GM12878 (cell line): Measurements from ENCODE around the gene SPATA31C1. TPM values are rescaled to one million over a fixed set of nuclear protein-coding genes. Genes with fewer than 3 reads are reported as not detected.

ENCODE experiments used
- ATAC-seq: fragments of 200-7000 bp; cut with Tn5 transposase; 3 replicates; pipeline ENCODE4 v1.9.1; 2020; ENCODE audit warnings: mild to moderate bottlenecking, moderate library complexity
- BruUV-seq: library from RNA; stranded (reverse); fragments of 400-500 nt; replicated peaks from 2 replicates; lab custom pipeline; 2021; lab: Mats Ljungman, UMichigan
- CTCF ChIA-PET: fragments of 300-600 bp; sonication (Branson Sonifier 250); formaldehyde crosslinking; extraction: SDS; loops from one replicate; lab custom pipeline; 2021; ENCODE audit warnings: inconsistent platforms; lab: Yijun Ruan, JAX
- POLR2A ChIA-PET: fragments of 350-600 bp; formaldehyde crosslinking; extraction: SDS; loops from one replicate; lab custom pipeline; 2021; ENCODE audit warnings: inconsistent platforms; lab: Charles Lee
- RAD21 ChIA-PET: fragments of 300-600 bp; sonication (Branson Sonifier 250); formaldehyde crosslinking; loops from one replicate; lab custom pipeline; 2023; ENCODE audit warnings: antibody characterized with exemption; ENCODE audit not compliant: unreplicated experiment; lab: Charles Lee
- SMC1A ChIA-PET: fragments of 300-600 bp; sonication (Branson Sonifier 250); formaldehyde crosslinking; loops from one replicate; lab custom pipeline; 2023; ENCODE audit not compliant: unreplicated experiment, uncharacterized antibody; lab: Charles Lee
- DNase-seq: peaks from one replicate; pipeline ENCODE4 v3.0.0-alpha.2; 2011; ENCODE audit warnings: low read depth, low spot score
- FAIRE-seq: peaks from 3 replicates; lab custom pipeline; 2011; peaks lifted over from hg19 to GRCh38; lab: Jason Lieb, UNC
- H2AFZ ChIP-seq: 2 replicates; pipeline ENCODE4 v1.6.0; 2011; ENCODE audit warnings: low read depth, low read length, control low read depth; ENCODE audit not compliant: control insufficient read depth
- H3K27ac ChIP-seq: 2 replicates; pipeline ENCODE4 v1.5.1; 2011; ENCODE audit warnings: control low read depth; ENCODE audit not compliant: control insufficient read depth, insufficient read depth
- H3K27me3 ChIP-seq, 2 experiments: replicated peaks in 1 of 2; 2 replicates each; pipeline versions ENCODE4 v1.6.0 to v1.6.1; 2011; ENCODE audit warnings: low read length in 1 of 2; ENCODE audit not compliant: control insufficient read depth in 2 of 2, insufficient read depth in 2 of 2
- H3K36me3 ChIP-seq, 2 experiments: 2 replicates each; pipeline ENCODE4 v1.5.1; 2011; ENCODE audit warnings: low read length in 1 of 2; ENCODE audit not compliant: control insufficient read depth in 2 of 2, insufficient read depth in 2 of 2
- H3K4me1 ChIP-seq: 2 replicates; pipeline ENCODE4 v1.6.1; 2011; ENCODE audit warnings: mild to moderate bottlenecking, low read length, moderate library complexity, mixed read lengths; ENCODE audit not compliant: control insufficient read depth, insufficient read depth
- H3K4me2 ChIP-seq: 2 replicates; pipeline ENCODE4 v1.6.0; 2011; ENCODE audit warnings: control low read depth; ENCODE audit not compliant: control insufficient read depth, insufficient read depth
- H3K4me3 ChIP-seq: fragments of 200-600 bp; sonication (generic); 2 replicates; pipeline ENCODE4 v1.5.1; 2016
- H3K79me2 ChIP-seq: 2 replicates; pipeline ENCODE4 v1.6.0; 2011; ENCODE audit warnings: low read length; ENCODE audit not compliant: control insufficient read depth, insufficient read depth
- H3K9ac ChIP-seq: 2 replicates; pipeline ENCODE4 v1.8.0; 2011; ENCODE audit warnings: low read length, control low read depth, mixed read lengths; ENCODE audit not compliant: control insufficient read depth, insufficient read depth
- H3K9me3 ChIP-seq: replicated peaks from 3 replicates; pipeline ENCODE4 v1.5.1; 2011; ENCODE audit warnings: mild to moderate bottlenecking, low read length; ENCODE audit not compliant: control insufficient read depth, insufficient read depth
- H4K20me1 ChIP-seq: 2 replicates; pipeline ENCODE4 v1.6.0; 2011; ENCODE audit not compliant: control insufficient read depth, insufficient read depth
- FOS ChIP-seq: IDR thresholded peaks from 3 replicates; pipeline ENCODE4 v1.6.1; 2011; ENCODE audit warnings: borderline replicate concordance; ENCODE audit not compliant: insufficient read length; ENCODE audit errors: extremely low read depth
- HDAC6 ChIP-seq: fragments of 200-600 bp; sonication (generic); IDR thresholded peaks from one replicate; pipeline ENCODE4 v1.8.0; 2017; ENCODE audit warnings: antibody characterized with exemption; ENCODE audit not compliant: unreplicated experiment
- IKZF2 ChIP-seq, 2 experiments: fragments of 450-650 bp; IDR thresholded peaks; 2 replicates each; pipeline ENCODE4 v1.6.1; 2017; ENCODE audit warnings: mild to moderate bottlenecking in 2 of 2, moderate library complexity in 2 of 2
- MEF2A ChIP-seq: IDR thresholded peaks from 2 replicates; pipeline ENCODE4 v1.6.1; 2011; ENCODE audit warnings: low read depth, mild to moderate bottlenecking, low read length, moderate library complexity; ENCODE audit not compliant: insufficient read depth
- PRDM15 ChIP-seq: fragments of 450-650 bp; formaldehyde crosslinking; IDR thresholded peaks from 2 replicates; pipeline ENCODE4 v1.4.0; 2020; ENCODE audit warnings: mild to moderate bottlenecking, moderate library complexity
- ZZZ3 ChIP-seq: IDR thresholded peaks from 2 replicates; pipeline ENCODE4 v1.6.1; 2011; ENCODE audit warnings: low read depth; ENCODE audit not compliant: control insufficient read depth, insufficient read length
- WGBS: methylation state at CpG from one replicate; pipeline ENCODE4 v1.1.6; 2016; ENCODE audit warnings: low lambda C conversion rate; ENCODE audit not compliant: insufficient replicate concordance, insufficient coverage; ENCODE audit errors: missing lambda C conversion rate; 5-methylcytosine and 5-hydroxymethylcytosine counted together
- in situ Hi-C: fragments of 300-500 bp; cut with MboI; formaldehyde crosslinking; loops from 9 replicates; pipeline ENCODE4 v1.14.3; 2018; ENCODE audit warnings: mixed read lengths
- intact Hi-C: fragments of 100-400 bp; cut with micrococcal nuclease; formaldehyde crosslinking; loops from one replicate; pipeline ENCODE4 v1.14.2; 2022; ENCODE audit not compliant: unreplicated experiment
- polyA plus RNA-seq, 11 experiments: library from polyadenylated mRNA; depleted of rRNA in 4 of 11; unstranded in 6 of 11; stranded (reverse) in 5 of 11; fragments of >200 nt; fragmentation: Nextera tagmentation in 4 of 11; fragmentation: Illumina TruSeq in 1 of 11; extraction: Ambion mirVana in 4 of 11; extraction: Trizol in 1 of 11; gene quantifications; 1 replicate in 1 of 11; 2 replicates in 10 of 11; pipeline versions ENCODE4 v1.2.1 to v1.2.3, GENCODE V29; 2011 to 2016; ENCODE audit warnings: inconsistent platforms in 2 of 11, missing spikeins in 2 of 11, low read depth in 1 of 11
- total RNA-seq, 4 experiments: library from RNA; depleted of rRNA in 3 of 4; stranded (reverse); fragments of >200 nt in 3 of 4; fragmentation: Illumina TruSeq in 1 of 4; extraction: Trizol in 1 of 4; gene quantifications; 2 replicates each; pipeline versions ENCODE4 v1.2.1 to v1.2.3, GENCODE V29; 2013 to 2021

SPATA31C1 gene
- total and polyA plus RNA-seq, 10 of the 15 experiments (the other 5 are each of a cell fraction or from before 2014, with no cell fraction given) = not detected

DNA sequence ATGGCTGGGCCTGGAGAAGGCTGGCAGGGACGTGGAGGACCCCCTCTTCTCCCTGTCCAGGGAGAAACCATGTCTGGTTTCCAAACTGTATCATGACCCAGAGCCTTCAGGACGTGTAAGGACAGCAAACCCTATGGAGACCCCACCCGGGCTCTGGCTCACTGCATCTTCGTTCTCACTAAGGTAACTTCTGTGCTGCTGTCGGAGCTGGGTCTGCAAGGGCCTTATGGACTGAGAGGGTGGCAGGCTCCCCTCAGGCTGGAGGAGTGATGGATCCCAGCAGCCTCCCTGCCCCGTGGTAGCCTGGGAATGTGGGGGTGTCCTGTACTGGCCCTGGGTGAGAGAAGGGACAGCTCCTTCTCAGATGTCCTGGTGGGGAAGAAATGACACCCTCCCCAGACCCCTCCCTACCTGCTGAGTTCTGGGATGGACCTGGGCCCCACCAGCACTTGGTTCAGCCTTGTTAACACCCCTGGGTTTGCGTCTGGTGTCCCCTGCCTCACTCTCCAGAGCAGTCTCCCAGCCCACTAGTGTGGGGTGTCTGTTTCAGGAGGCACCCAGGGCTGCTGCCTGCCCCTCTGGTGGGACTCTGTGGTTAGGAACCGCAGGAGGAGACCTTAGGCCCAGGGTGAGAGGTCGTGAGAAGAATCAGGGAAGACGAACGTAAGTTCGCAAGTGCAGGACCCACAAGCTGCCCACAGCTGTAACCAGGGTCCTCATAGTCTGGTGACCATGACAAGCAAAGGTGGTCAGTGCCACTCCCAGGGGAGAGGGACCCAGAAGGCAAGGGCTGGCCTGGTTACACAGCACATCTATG, 28.5 kb upstream of the SPATA31C1 start:
- Histone ChIP-seq H3K27me3 (no peaks in the 10 kb centered on the region), H2AFZ (no peak overlapping the region), H3K36me3 (no peaks in the 10 kb centered on the region), H3K27ac (no peak overlapping the region), H3K9ac (no peak overlapping the region), H3K4me3 (no peak overlapping the region), H3K4me2 (no peak overlapping the region), H4K20me1 (no peaks in the 10 kb centered on the region), H3K4me1 (no peaks in the 10 kb centered on the region), H3K79me2 (no peaks in the 10 kb centered on the region), H3K9me3 (no peaks in the 10 kb centered on the region)
- SMC1A ChIA-PET = no interaction called here
- POLR2A ChIA-PET = no interaction called here
- WGBS = 7% methylated on average over 12 of the region's 12 CpGs
- TF ChIP-seq MEF2A (no peak), FOS (no peak), IKZF2 (IDR thresholded peaks at IDR 0.05) (no peak), ZZZ3 (no peak), PRDM15 (CRISPR knock-in tag) (no peak), HDAC6 (no peak)
- FAIRE-seq (no peak), ATAC-seq (no peak), DNase-seq (no peak)
- in situ Hi-C loops (no loop called here), intact Hi-C loops (no loop called here)
- CTCF ChIA-PET = no interaction called here
- RAD21 ChIA-PET = no interaction called here
- no TSS peak for BruUV-seq
